GM21447 (cell line): ENCODE results near the gene PPT1.

Experiments
- ATAC-seq: cut with Tn5 transposase; IDR thresholded peaks from one replicate; pipeline ENCODE4 v1.9.1; 2021; ENCODE audit not compliant: unreplicated experiment

PPT1 gene

GRCh38 chr1:40096977-40097782 lies at the start of gene PPT1:
Gene PPT1, minus strand, starts transcription at chr1:40097252. Its CDS starts 14 bp downstream, at chr1:40097238.
- peak; percentile 86 for ATAC-seq

GRCh38 chr1:40143891-40144575 lies 47.0 kb upstream of the PPT1 start:
- ATAC-seq: no peak

DNA sequence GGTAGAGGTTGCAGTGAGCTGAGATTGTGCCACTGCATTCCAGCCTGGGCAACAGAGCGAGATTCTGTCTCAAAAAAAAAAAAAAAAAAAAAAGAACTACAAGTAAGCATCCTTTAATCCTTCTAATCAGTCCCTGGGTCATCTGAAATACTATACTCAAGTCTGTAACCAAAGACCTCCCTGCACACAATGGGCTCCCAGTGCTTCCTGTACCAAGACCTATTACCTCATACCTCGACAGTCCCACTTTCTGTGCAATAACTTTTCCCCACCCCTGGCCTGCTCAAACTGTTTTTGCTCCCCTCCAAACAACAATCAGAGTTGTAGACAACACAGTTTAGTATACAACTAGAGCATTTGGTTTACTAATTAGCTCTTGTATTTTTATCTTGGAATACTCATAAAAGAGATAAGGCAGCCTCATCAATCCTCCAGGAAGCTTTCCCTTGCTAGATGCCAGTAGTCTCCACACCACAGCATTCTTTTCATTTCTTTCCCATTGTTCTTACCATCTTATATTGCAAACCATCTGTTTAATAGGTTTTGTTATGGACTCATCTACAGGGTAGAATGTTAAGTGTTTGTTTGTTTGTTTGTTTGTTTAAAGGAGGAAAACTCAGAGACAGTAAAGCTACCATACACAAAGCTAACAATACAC lies 45.0 kb upstream of the PPT1 start:
- no peak for ATAC-seq

- no peak for ATAC-seq
These were observed 43.3 kb upstream of the PPT1 start for GRCh38 chr1:40140211-40140973.

DNA sequence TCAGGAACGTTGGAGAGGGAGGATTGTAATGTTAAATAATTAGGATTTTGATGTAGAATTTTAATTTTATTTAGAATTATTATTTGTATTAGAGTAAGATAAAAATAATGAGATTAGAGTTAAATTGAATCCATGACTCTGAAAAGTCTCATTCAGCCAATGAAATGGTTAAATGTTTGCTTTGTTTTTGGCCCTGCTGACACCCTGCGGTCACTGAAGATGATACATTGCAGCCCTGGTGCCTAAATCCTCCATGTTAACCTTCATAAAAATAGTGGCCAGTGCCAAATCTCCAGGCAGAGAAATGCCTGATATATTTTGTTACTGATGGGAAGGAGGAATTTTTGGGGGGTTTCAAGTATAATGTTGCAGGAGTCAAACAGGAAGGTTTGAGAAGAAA lies 36.8 kb upstream of the PPT1 start:
- ATAC-seq: no peak

GRCh38 chr1:40133312-40133665 lies 36.2 kb upstream of the PPT1 start:
- no peak for ATAC-seq

- ATAC-seq: no peak
These were observed 35.6 kb upstream of the PPT1 start for GRCh38 chr1:40132383-40133311.

DNA sequence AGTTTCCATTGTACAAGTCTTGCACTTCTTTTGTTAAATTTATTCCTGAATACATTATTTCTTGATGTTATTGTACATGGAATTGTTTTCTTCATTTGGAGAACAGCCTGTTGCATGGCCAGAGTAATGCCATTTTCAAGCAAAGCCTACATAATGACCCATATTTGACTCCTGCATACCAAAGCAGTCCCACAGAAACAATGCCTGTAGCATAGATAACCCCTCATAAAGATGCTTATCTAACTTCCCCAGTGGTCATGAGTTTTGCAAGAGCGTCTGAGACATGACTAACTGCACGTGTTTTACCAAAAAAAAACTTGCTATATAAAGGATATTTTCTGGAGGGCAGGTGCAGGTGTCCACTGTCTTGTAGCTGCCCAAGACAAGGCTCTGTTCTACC lies 33.8 kb upstream of the PPT1 start:
- no peak for ATAC-seq

DNA sequence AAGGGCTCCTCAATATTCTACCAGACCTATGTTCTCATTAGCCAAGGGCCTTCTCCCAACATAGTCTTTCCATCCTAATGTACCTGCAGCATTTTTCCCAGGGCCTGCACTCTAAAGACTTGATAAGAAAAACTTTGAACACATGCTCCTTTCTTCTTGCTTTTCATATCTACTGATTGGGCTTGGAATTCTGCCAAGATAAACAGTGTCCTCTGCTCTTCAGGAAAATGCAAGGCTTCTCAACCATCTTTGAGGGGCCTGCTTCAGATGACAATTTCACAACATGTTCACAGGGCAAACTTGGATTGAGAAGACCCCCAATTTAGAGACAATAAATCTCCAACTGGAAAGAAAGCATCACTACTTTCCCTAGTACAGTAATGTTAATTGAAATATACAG lies 25.8 kb upstream of the PPT1 start:
- no peak for ATAC-seq

GRCh38 chr1:40120128-40120527 lies 23.1 kb upstream of the PPT1 start:
- ATAC-seq: no peak

DNA sequence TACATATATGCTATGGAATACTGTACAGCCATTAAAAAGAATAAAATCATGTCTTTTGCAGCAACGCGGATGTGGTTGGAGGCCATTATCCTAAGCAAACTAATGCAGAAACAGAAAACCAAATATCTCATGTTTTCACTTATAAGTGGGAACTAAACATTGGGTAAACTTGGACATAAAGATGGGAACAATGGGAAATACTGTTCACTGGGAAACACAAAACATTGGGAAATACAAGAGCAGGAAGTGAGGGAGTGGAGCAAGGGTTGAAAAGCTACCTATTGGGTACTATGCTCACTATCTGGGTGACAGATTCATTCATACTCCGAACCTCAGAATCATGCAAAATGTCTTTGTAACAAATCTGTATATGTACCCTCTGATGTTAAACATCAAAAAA lies 17.3 kb upstream of the PPT1 start:
- no peak for ATAC-seq

DNA sequence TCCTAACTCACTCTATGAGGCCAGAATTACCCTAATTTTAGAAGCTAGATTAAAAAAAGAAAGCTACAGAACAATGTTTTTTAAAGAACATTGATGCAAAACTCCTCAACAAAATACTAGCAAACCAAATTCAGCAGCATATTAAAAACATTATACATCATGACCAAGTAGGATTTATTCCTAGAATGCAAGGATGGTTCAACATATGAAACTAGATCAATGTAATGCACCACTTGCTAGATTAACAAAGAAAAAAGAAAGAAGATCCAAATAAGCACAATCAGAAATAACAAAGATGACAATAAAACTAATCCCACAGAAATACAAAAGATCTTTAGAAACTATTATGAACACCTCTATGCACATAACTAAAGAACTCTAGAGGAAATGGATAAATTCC lies 13.3 kb upstream of the PPT1 start:
- ATAC-seq: no peak

DNA sequence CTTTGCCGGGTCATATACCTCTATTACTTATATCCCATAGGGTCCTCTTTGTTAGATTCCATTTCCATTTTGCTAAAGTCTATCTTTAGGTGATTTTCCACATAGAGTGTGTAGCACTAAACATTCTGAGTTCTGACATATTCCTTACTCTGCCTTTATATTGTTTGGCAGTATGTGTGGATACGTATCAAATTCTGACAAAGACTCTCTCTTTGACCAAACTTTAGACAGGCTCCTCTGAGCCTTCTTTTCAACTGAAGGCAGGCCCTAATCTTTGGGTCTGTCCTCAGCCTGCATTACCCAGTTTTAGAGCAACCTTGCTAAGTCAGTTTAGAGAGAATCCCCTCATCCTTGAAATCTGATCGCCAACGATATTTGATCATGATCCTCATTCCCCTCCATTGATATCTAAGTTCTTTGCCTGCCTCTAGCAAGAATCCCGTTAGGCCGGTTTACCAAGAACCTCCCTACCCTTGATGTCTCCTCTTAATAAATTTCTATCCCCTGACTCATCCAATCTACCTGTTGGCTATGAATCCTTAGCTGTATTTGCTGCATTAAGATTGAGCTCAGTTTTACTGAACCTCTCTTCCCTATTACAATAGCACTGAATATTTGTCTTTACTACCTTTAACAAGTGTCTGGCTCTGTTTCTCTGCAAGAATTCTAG lies 10.4 kb upstream of the PPT1 start:
- ATAC-seq: no peak

DNA sequence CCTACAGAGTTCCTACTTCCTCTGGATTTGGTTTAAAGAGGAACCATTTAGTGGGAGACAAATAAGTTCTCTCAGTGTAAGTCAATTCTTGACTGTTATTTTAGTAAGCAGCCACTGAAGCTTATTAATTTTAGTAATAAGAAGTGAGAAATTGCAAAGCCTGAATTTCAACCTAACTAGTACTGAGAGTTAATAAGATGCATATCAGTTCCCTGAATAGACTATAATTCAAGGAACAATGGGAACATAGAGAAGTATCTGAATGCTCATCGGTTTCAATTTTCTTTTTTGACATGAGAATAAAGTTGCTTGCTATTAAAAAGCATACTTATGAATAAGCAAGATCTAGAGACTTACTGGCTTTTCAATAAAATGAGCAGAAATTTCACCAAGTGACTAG lies 8.0 kb upstream of the PPT1 start:
- no peak for ATAC-seq

DNA sequence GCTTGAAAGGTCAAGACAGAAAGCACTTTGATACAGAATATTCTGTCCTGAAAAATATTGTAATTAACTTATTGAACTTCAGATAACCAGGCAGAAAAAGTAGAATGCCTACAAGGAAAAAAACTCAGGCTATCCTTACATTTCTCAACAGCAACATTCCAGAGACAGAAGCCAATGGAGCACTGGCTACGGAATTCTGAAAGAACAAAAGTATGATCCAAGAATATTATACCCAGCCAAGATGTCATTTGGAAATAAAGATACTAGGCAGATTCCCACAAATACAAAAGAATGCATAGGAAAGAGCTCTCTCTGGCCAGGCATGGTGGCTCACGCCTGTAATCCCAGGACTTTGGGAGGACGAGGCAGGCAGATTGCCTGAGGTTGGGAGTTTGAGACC lies 5.8 kb upstream of the PPT1 start:
- no peak for ATAC-seq

DNA sequence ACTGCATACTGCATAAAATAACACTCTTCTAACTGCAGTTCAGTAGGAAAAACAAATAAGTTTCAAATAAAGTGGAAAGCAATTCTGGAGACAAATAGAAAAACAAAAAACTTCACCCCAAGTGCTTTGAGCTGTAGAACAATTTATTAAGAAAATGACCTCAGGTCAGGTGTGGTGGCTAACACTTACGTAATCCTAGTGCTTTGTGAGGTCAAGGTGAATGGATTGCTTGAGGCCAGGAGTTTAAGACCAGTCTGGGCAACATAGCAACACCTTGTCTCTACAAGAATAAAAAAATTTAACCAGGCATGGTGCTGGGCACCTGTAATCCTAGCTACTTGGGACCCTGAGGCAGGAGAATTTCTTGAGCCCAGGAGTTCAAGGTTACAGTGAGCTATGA lies 5.0 kb upstream of the PPT1 start:
- ATAC-seq: no peak

GRCh38 chr1:40096646-40096976 lies 441 bp downstream of the PPT1 start:
- ATAC-seq: peak; percentile 30

DNA sequence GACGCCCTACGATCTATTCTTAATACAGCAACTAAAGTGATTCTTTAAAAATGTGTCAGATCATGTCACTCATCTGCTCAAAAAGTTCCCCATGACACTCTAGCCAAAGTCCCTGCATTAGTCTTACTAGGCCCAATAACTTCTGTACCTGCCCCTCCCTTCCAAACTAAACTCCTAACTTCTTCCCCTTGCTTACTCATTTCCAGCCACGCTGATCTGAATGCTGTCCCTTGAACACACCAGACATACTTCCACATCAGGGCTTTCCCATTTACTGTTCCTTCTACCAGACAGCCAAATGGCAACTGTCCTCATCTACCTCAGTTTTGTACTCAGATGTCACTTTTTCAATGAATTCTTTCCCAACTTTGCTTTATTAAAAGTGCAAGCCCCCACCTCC lies 1.2 kb downstream of the PPT1 start:
- ATAC-seq: no peak

DNA sequence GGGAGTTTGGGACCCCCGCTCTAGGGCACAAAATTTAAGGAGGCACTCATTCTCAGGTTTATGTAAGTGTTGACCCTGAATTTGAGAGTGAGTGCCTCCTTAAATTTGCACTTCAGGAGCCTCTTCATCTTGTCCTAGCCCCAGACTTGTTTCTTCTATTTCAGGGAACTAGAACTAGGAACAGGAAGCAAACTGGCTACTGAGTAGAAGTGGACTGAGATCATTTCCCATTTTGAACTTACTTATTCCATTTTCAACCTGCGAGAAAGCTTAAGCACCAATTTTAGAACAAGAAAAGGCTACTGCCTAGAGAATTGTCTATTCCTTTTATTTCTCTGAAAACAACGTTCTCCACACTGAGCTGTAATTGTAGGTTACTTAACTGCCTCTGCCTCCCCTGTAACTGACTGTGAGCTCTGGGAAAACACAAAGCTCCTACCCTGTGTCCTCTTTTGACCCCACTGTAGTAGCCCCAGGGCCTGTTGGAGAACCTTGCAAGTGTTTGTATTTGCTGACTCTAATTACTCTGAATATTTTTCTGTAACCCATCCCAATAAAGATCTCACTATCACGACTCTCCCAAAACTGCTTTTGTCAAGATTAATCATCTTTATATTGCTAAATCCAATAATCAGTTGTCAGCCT lies 2.5 kb downstream of the PPT1 start:
- ATAC-seq: no peak
